HepG2 (cell line): ENCODE data around the gene EYA2. TPM values are rescaled to one million over a fixed set of nuclear protein-coding genes. Genes with fewer than 3 reads are reported as not detected.

Source experiments
- ATAC-seq: fragments of 200-7000 bp; cut with Tn5 transposase; 3 replicates; pipeline ENCODE4 v1.9.1; 2020; ENCODE audit warnings: mild to moderate bottlenecking, moderate library complexity
- BruUV-seq: library from RNA; stranded (reverse); fragments of 400-500 nt; replicated peaks from 2 replicates; lab custom pipeline; 2021; lab: Mats Ljungman, UMichigan
- CTCF ChIA-PET: fragments of 300-600 bp; formaldehyde crosslinking; extraction: SDS; loops from one replicate; lab custom pipeline; 2021; ENCODE audit warnings: low total read pairs, inconsistent platforms, low intra/inter-chr PET ratio; lab: Yijun Ruan, JAX
- POLR2A ChIA-PET: fragments of 350-600 bp; sonication (Branson Sonifier 250); formaldehyde crosslinking; loops from one replicate; lab custom pipeline; 2020; ENCODE audit warnings: antibody characterized with exemption, inconsistent platforms; lab: Yijun Ruan, JAX
- DNase-seq: peaks from one replicate; pipeline ENCODE4 v3.0.0-alpha.2; 2015; ENCODE audit warnings: low spot score
- FAIRE-seq: peaks from 3 replicates; lab custom pipeline; 2011; peaks lifted over from hg19 to GRCh38; lab: Jason Lieb, UNC
- H2AFZ ChIP-seq: one replicate; pipeline ENCODE4 v1.6.1; 2011; ENCODE audit warnings: low read length, inconsistent platforms
- H3K27ac ChIP-seq: fragments of 300-600 bp; 3 replicates; pipeline ENCODE4 v1.8.0; 2011; ENCODE audit warnings: mixed run types, mild to moderate bottlenecking, mixed read lengths, low read length, inconsistent platforms; ENCODE audit not compliant: insufficient read depth; ENCODE audit errors: extremely low read length
- H3K27me3 ChIP-seq, 2 experiments: fragments of 200-600 bp in 1 of 2; 2 replicates in 1 of 2; 3 replicates in 1 of 2; pipeline versions ENCODE4 v1.6.0 to v1.8.0; 2011; ENCODE audit warnings: low read length in 2 of 2, mild to moderate bottlenecking in 2 of 2, moderate library complexity in 2 of 2, inconsistent platforms in 1 of 2; ENCODE audit not compliant: insufficient read depth in 2 of 2, control insufficient read depth in 1 of 2
- H3K36me3 ChIP-seq, 2 experiments: fragments of 200-600 bp in 1 of 2; replicated peaks in 1 of 2; 2 replicates in 1 of 2; 3 replicates in 1 of 2; pipeline versions ENCODE4 v1.5.1 to v1.8.0; 2011; ENCODE audit warnings: low read length in 2 of 2, inconsistent platforms in 1 of 2; ENCODE audit not compliant: insufficient read depth in 2 of 2, control insufficient read depth in 1 of 2
- H3K4me1 ChIP-seq: 2 replicates; pipeline ENCODE4 v1.5.1; 2012; ENCODE audit warnings: low read length, inconsistent platforms; ENCODE audit not compliant: insufficient read depth
- H3K4me2 ChIP-seq: 2 replicates; pipeline ENCODE4 v1.6.0; 2011; ENCODE audit warnings: low read depth, low read length, inconsistent platforms
- H3K4me3 ChIP-seq, 3 experiments: fragments of 200-600 bp in 1 of 3; sonication (generic), shearing (Covaris generic) in 1 of 3; replicated peaks in 1 of 3; 2 replicates each; pipeline ENCODE4 v1.5.1; 2011 to 2016; ENCODE audit warnings: low read length in 3 of 3, inconsistent platforms in 2 of 3, low read depth in 2 of 3, mild to moderate bottlenecking in 2 of 3, control low read depth in 1 of 3, mixed read lengths in 1 of 3; ENCODE audit not compliant: insufficient read depth in 1 of 3
- H3K79me2 ChIP-seq: one replicate; pipeline ENCODE4 v1.6.1; 2011; ENCODE audit warnings: low read length, inconsistent platforms; ENCODE audit not compliant: insufficient read depth
- H3K9ac ChIP-seq: 2 replicates; pipeline ENCODE4 v1.6.0; 2011; ENCODE audit warnings: mild to moderate bottlenecking, low read depth, low read length, inconsistent platforms; ENCODE audit not compliant: insufficient read depth
- H3K9me3 ChIP-seq: 2 replicates; pipeline ENCODE4 v1.5.1; 2012; ENCODE audit warnings: mild to moderate bottlenecking, low read length
- H4K20me1 ChIP-seq: 2 replicates; pipeline ENCODE4 v1.6.0; 2011; ENCODE audit warnings: inconsistent platforms, mild to moderate bottlenecking, low read length, moderate library complexity; ENCODE audit not compliant: insufficient read depth
- ADNP ChIP-seq: sonication (generic); formaldehyde crosslinking; IDR thresholded peaks from 2 replicates; pipeline ENCODE4 v1.4.0; 2020; ENCODE audit warnings: missing genetic modification reagents
- AHR ChIP-seq: IDR thresholded peaks from 2 replicates; pipeline ENCODE4 v1.6.1; 2018; ENCODE audit warnings: missing genetic modification reagents, missing compliant biosample characterization
- DZIP1 ChIP-seq: sonication (generic); formaldehyde crosslinking; IDR thresholded peaks from 2 replicates; pipeline ENCODE4 v1.5.0; 2020; ENCODE audit warnings: mild to moderate bottlenecking, missing genetic modification reagents
- HMG20B ChIP-seq: conservative IDR thresholded peaks from 2 replicates; pipeline ENCODE4 v1.6.1; 2016; ENCODE audit warnings: missing genetic modification reagents, missing compliant biosample characterization
- HNRNPH1 ChIP-seq: fragments of 200-400 bp; formaldehyde crosslinking; optimal IDR thresholded peaks from 2 replicates; pipeline ENCODE3; 2017; ENCODE audit warnings: mild to moderate bottlenecking, low read depth, low read length
- MXD4 ChIP-seq: IDR thresholded peaks from 2 replicates; pipeline ENCODE4 v1.6.1; 2016; ENCODE audit warnings: mild to moderate bottlenecking, missing biosample characterization, missing genetic modification reagents
- RELA ChIP-seq: sonication (generic); formaldehyde crosslinking; IDR thresholded peaks from 2 replicates; pipeline ENCODE4 v1.4.0; 2020; ENCODE audit warnings: missing genetic modification reagents
- SMARCE1 ChIP-seq: fragments of 450-650 bp; IDR thresholded peaks from 2 replicates; pipeline ENCODE4 v1.6.1; 2017; ENCODE audit warnings: borderline replicate concordance
- TBL1XR1 ChIP-seq: fragments of 150-350 bp; IDR thresholded peaks from 2 replicates; pipeline ENCODE4 v1.6.1; 2014; ENCODE audit warnings: borderline replicate concordance, low read length; ENCODE audit not compliant: partially characterized antibody
- ZMAT3 ChIP-seq: sonication (generic); formaldehyde crosslinking; conservative IDR thresholded peaks from 2 replicates; pipeline ENCODE4 v1.7.0; 2021; ENCODE audit warnings: missing genetic modification reagents
- ZNF598 ChIP-seq: sonication (generic); formaldehyde crosslinking; IDR thresholded peaks from 2 replicates; pipeline ENCODE4 v1.5.1; 2020; ENCODE audit warnings: mild to moderate bottlenecking, missing genetic modification reagents, borderline replicate concordance
- ZNF737 ChIP-seq: sonication (generic); formaldehyde crosslinking; IDR thresholded peaks from 2 replicates; pipeline ENCODE4 v1.5.0; 2020; ENCODE audit warnings: missing genetic modification reagents, mild to moderate bottlenecking, borderline replicate concordance
- ZNF879 ChIP-seq: sonication (generic); formaldehyde crosslinking; IDR thresholded peaks from 2 replicates; pipeline ENCODE4 v1.8.1; 2023; ENCODE audit warnings: missing genetic modification reagents
- ZNF883 ChIP-seq: sonication (generic); formaldehyde crosslinking; IDR thresholded peaks from 2 replicates; pipeline ENCODE4 v1.5.1; 2020; ENCODE audit warnings: mild to moderate bottlenecking, missing genetic modification reagents; ENCODE audit errors: not compliant biosample characterization
- WGBS: methylation state at CpG from one replicate; pipeline ENCODE4 v1.1.6; 2017; ENCODE audit warnings: low lambda C conversion rate; 5-methylcytosine and 5-hydroxymethylcytosine counted together
- in situ Hi-C: cut with HindIII; loops from 2 replicates; pipeline ENCODE4 v1.10.0; 2017; ENCODE audit warnings: low pct_unique_long_range_greater_than_20kb; ENCODE audit not compliant: extremely low pct_ligation_motif_present
- intact Hi-C: fragments of 100-400 bp; cut with micrococcal nuclease; formaldehyde crosslinking; loops from one replicate; pipeline ENCODE4 v1.10.0; 2022; ENCODE audit not compliant: unreplicated experiment
- polyA plus RNA-seq, 8 experiments: library from polyadenylated mRNA; depleted of rRNA in 3 of 8; stranded (reverse) in 7 of 8; unstranded in 1 of 8; fragments of >200 nt; fragmentation: Illumina TruSeq in 4 of 8; extraction: Trizol in 4 of 8; gene quantifications; 2 replicates each; pipeline versions ENCODE4 v1.2.1 to v1.2.3, GENCODE V29; 2011 to 2016; ENCODE audit warnings: low read depth in 4 of 8, missing spikeins in 1 of 8, mixed read lengths in 1 of 8; ENCODE audit not compliant: insufficient read depth in 1 of 8
- total RNA-seq, 5 experiments: library from RNA; depleted of rRNA; stranded (reverse); fragments of >200 nt; fragmentation: Illumina TruSeq; extraction: Trizol; gene quantifications; 2 replicates each; pipeline ENCODE4 v1.2.3, GENCODE V29; 2016; ENCODE audit warnings: low read depth in 1 of 5
- TF ChIP-seq, protein P1 (sequence below): IDR thresholded peaks from 2 replicates; pipeline ENCODE4 v1.6.1; 2016; ENCODE audit warnings: low read depth

Gene EYA2
- total and polyA plus RNA-seq, 2 of the 13 experiments (the other 11 are each of a cell fraction or from before 2014, with no cell fraction given) = not detected

DNA sequence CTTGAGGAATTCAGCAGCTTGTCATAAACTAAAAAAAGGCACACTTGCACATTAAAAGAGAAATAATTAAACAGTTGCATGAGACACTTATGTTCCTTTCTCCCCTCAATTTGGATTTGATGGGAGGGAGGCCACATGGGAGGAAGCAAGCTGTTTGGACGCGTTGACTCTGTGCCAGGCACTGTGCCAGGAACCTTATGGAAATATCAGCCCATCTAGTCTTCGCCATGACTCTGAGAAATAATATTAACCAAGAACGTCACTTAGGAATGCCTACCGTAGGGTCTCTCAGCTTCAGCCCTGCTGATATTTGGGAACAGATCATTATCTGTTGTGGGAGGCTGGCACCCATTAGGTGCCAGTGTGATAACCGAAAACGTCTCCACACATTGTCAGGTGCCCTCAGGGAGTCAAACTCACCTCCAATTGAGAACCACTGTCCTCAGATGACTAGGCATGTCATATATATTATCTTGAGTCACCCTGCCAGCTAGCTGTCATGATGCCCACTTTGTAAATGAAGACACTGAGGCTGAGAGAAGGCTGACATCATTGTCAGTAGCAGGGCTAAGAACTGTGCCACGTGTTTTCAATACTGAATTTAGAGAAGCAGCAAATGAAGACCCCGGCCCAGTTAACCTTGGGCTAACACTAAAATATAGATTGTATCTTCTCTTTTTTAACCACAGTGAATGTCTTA, 36.1 kb downstream of the EYA2 start:
- in situ Hi-C loops = no loop called here
- Histone ChIP-seq H3K9me3 (no peaks in the 10 kb centered on the region), H3K36me3 (no peaks in the 10 kb centered on the region), H2AFZ (no peak overlapping the region), H3K27me3 (peaks cover 1 to 50% of the 10 kb centered on the region in 2 experiments; a peak in 3 of 5 replicates), H3K27ac (no peak overlapping the region), H3K9ac (no peak overlapping the region), H3K4me2 (no peak overlapping the region), H3K4me1 (no peaks in the 10 kb centered on the region), H3K4me3 (no peak overlapping the region), H4K20me1 (no peaks in the 10 kb centered on the region), H3K79me2 (no peaks in the 10 kb centered on the region)
- TF ChIP-seq RELA (CRISPR knock-in tag) = no peak
- TF ChIP-seq HMG20B (CRISPR knock-in tag) = no peak
- TF ChIP-seq ADNP (CRISPR knock-in tag) = no peak
- TF ChIP-seq MXD4 = no peak
- TF ChIP-seq SMARCE1 = no peak
- TF ChIP-seq, protein P1, sequence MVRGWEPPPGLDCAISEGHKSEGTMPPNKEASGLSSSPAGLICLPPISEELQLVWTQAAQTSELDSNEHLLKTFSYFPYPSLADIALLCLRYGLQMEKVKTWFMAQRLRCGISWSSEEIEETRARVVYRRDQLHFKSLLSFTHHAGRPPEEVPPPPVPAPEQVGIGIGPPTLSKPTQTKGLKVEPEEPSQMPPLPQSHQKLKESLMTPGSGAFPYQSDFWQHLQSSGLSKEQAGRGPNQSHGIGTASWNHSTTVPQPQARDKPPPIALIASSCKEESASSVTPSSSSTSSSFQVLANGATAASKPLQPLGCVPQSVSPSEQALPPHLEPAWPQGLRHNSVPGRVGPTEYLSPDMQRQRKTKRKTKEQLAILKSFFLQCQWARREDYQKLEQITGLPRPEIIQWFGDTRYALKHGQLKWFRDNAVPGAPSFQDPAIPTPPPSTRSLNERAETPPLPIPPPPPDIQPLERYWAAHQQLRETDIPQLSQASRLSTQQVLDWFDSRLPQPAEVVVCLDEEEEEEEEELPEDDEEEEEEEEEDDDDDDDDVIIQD (CRISPR knock-in tag) = no peak
- no peak for TF ChIP-seq ZNF598
- no peak for TF ChIP-seq ZNF737 (CRISPR knock-in tag)
- TF ChIP-seq TBL1XR1 = no peak
- TF ChIP-seq ZNF883 (CRISPR knock-in tag) = no peak
- TF ChIP-seq HNRNPH1 = no peak
- no peak for TF ChIP-seq ZMAT3 (CRISPR knock-in tag)
- no peak for TF ChIP-seq DZIP1 (CRISPR knock-in tag)
- TF ChIP-seq ZNF879 = no peak
- no peak for TF ChIP-seq AHR (CRISPR knock-in tag)
- ATAC-seq (no peak), FAIRE-seq (no peak), DNase-seq (no peak)
- BruUV-seq = no TSS peak
- intact Hi-C loops = no loop called here
- 6% methylated on average over 9 of the region's 9 CpGs for WGBS
- POLR2A ChIA-PET = no interaction called here
- CTCF ChIA-PET = no interaction called here
